ENCODE measurements around the gene KIF12. TPM values are rescaled to one million over a fixed set of nuclear protein-coding genes. Genes with fewer than 3 reads are reported as not detected.

Gene KIF12
- total RNA-seq, 1 donor from 2014 or later: 0.34 TPM

- Histone ChIP-seq H4K20me1 (ENCODE audit: insufficient read depth, low read length) (no peaks in the 10 kb centered on the region), H2AFZ (ENCODE audit: low read depth, low read length) (no peak overlapping the region), H3K36me3 (ENCODE audit: insufficient read depth, low read length) (no peaks in the 10 kb centered on the region), H3K4me2 (ENCODE audit: low read length) (no peak overlapping the region), H3K79me2 (ENCODE audit: insufficient read depth, low read length) (no peaks in the 10 kb centered on the region), H3K27me3 (ENCODE audit: insufficient read depth, low read length) (peaks cover 2% of the 10 kb centered on the region), H3K4me1 (ENCODE audit: insufficient read depth, low read length) (no peaks in the 10 kb centered on the region), H3K4me3 (ENCODE audit: insufficient read depth, low read depth, low read length) (no peak overlapping the region), H3K9me3 (ENCODE audit: insufficient read depth, low read depth, low read length) (no peaks in the 10 kb centered on the region), H3K9ac (ENCODE audit: low read length) (no peak overlapping the region), H3K27ac (ENCODE audit: low read depth, low read length) (no peak overlapping the region)
- Mint-ChIP-seq H3K27me3 (ENCODE audit: low read depth, unreplicated experiment) (peaks cover 69% of the 10 kb centered on the region), H3K27ac (ENCODE audit: unreplicated experiment) (no peak overlapping the region), H3K36me3 (ENCODE audit: low read depth, unreplicated experiment) (no peaks in the 10 kb centered on the region), H3K9me3 (ENCODE audit: unreplicated experiment) (peaks cover 2% of the 10 kb centered on the region), H3K4me3 (ENCODE audit: unreplicated experiment) (no peak overlapping the region), H3K4me1 (ENCODE audit: low read depth, unreplicated experiment) (no peaks in the 10 kb centered on the region)
- no peak for DNase-seq (ENCODE audit: low read depth)
- TF ChIP-seq, protein P1, sequence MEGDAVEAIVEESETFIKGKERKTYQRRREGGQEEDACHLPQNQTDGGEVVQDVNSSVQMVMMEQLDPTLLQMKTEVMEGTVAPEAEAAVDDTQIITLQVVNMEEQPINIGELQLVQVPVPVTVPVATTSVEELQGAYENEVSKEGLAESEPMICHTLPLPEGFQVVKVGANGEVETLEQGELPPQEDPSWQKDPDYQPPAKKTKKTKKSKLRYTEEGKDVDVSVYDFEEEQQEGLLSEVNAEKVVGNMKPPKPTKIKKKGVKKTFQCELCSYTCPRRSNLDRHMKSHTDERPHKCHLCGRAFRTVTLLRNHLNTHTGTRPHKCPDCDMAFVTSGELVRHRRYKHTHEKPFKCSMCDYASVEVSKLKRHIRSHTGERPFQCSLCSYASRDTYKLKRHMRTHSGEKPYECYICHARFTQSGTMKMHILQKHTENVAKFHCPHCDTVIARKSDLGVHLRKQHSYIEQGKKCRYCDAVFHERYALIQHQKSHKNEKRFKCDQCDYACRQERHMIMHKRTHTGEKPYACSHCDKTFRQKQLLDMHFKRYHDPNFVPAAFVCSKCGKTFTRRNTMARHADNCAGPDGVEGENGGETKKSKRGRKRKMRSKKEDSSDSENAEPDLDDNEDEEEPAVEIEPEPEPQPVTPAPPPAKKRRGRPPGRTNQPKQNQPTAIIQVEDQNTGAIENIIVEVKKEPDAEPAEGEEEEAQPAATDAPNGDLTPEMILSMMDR (IDR thresholded peaks at IDR 0.05; ENCODE audit: insufficient read depth, low read depth, low read length): no peak
- no peak for TF ChIP-seq EZH2 (IDR thresholded peaks at IDR 0.05; ENCODE audit: insufficient read depth, low read length)
- no peak for FAIRE-seq
Observed at GRCh38 chr9:114092336-114092735, 6.8 kb downstream of the KIF12 start.

DNA sequence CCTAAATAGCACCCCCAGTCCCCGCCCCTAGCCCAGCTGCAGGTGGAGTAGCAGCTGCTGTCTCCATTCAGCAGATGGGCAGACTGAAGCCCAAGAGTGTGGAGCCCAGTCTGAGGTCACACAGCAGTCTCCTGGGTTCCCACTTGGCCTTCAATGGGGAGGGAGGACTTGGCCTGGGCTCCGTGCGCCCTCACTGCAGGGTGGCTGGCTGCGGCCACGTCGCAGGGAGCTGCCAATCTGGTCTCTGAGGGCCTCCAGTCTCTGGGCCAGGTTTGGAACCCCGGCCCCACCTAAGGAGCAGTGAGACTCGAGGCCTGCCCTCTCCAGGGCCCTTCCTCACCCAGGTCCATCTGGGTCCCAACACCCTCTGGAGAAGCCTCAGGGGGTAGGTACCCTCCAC, 7.4 kb downstream of the KIF12 start:
- DNase-seq (ENCODE audit: low read depth): no peak
- Histone ChIP-seq H3K4me2 (ENCODE audit: low read length) (no peak overlapping the region), H3K36me3 (ENCODE audit: insufficient read depth, low read length) (no peaks in the 10 kb centered on the region), H3K4me3 (ENCODE audit: insufficient read depth, low read depth, low read length) (no peak overlapping the region), H4K20me1 (ENCODE audit: insufficient read depth, low read length) (no peaks in the 10 kb centered on the region), H3K79me2 (ENCODE audit: insufficient read depth, low read length) (no peaks in the 10 kb centered on the region), H2AFZ (ENCODE audit: low read depth, low read length) (no peak overlapping the region), H3K27ac (ENCODE audit: low read depth, low read length) (no peak overlapping the region), H3K27me3 (ENCODE audit: insufficient read depth, low read length) (peaks cover 2% of the 10 kb centered on the region), H3K4me1 (ENCODE audit: insufficient read depth, low read length) (no peaks in the 10 kb centered on the region), H3K9me3 (ENCODE audit: insufficient read depth, low read depth, low read length) (no peaks in the 10 kb centered on the region), H3K9ac (ENCODE audit: low read length) (no peak overlapping the region)
- H3K27ac Mint-ChIP-seq (ENCODE audit: unreplicated experiment): no peak overlapping the region
- peaks cover 2% of the 10 kb centered on the region for H3K9me3 Mint-ChIP-seq (ENCODE audit: unreplicated experiment)
- H3K36me3 Mint-ChIP-seq (ENCODE audit: low read depth, unreplicated experiment): no peaks in the 10 kb centered on the region
- H3K4me3 Mint-ChIP-seq (ENCODE audit: unreplicated experiment): no peak overlapping the region
- H3K4me1 Mint-ChIP-seq (ENCODE audit: low read depth, unreplicated experiment): no peaks in the 10 kb centered on the region
- peaks cover 66% of the 10 kb centered on the region for H3K27me3 Mint-ChIP-seq (ENCODE audit: low read depth, unreplicated experiment)
- FAIRE-seq: no peak
- TF ChIP-seq, protein P1 (IDR thresholded peaks at IDR 0.05; ENCODE audit: insufficient read depth, low read depth, low read length): no peak
- TF ChIP-seq EZH2 (IDR thresholded peaks at IDR 0.05; ENCODE audit: insufficient read depth, low read length): no peak

DNA sequence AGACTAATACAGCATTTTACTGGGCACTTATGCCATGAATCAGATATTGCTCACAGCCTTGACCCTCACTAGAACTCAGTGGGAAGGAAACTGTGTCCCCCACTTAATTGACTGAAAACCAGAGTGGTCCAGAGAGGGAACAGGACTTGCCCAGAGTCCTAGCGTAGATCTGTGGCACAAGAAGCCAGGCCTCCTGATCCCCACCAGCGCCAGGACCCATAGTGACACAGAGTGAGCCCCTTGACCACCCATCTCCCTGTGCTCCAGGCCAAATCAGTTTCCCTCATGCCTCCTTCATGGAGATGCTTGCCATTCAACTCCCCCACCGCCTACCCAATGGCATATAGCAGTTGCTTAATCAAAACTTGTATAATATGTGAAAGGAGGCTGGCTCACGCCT, 8.3 kb downstream of the KIF12 start:
- Histone ChIP-seq H3K4me2 (ENCODE audit: low read length) (no peak overlapping the region), H3K9me3 (ENCODE audit: insufficient read depth, low read depth, low read length) (no peaks in the 10 kb centered on the region), H4K20me1 (ENCODE audit: insufficient read depth, low read length) (no peaks in the 10 kb centered on the region), H3K27ac (ENCODE audit: low read depth, low read length) (no peak overlapping the region), H3K4me1 (ENCODE audit: insufficient read depth, low read length) (no peaks in the 10 kb centered on the region), H3K36me3 (ENCODE audit: insufficient read depth, low read length) (no peaks in the 10 kb centered on the region), H3K79me2 (ENCODE audit: insufficient read depth, low read length) (no peaks in the 10 kb centered on the region), H2AFZ (ENCODE audit: low read depth, low read length) (no peak overlapping the region), H3K27me3 (ENCODE audit: insufficient read depth, low read length) (peaks cover 5% of the 10 kb centered on the region), H3K9ac (ENCODE audit: low read length) (no peak overlapping the region), H3K4me3 (ENCODE audit: insufficient read depth, low read depth, low read length) (no peak overlapping the region)
- Mint-ChIP-seq H3K36me3 (ENCODE audit: low read depth, unreplicated experiment) (no peaks in the 10 kb centered on the region), H3K4me1 (ENCODE audit: low read depth, unreplicated experiment) (no peaks in the 10 kb centered on the region), H3K27me3 (ENCODE audit: low read depth, unreplicated experiment) (peaks cover 62% of the 10 kb centered on the region), H3K9me3 (ENCODE audit: unreplicated experiment) (no peaks in the 10 kb centered on the region), H3K27ac (ENCODE audit: unreplicated experiment) (no peak overlapping the region), H3K4me3 (ENCODE audit: unreplicated experiment) (no peak overlapping the region)
- FAIRE-seq (no peak), DNase-seq (ENCODE audit: low read depth) (no peak)
- TF ChIP-seq EZH2 (IDR thresholded peaks at IDR 0.05; ENCODE audit: insufficient read depth, low read length): no peak
- TF ChIP-seq, protein P1 (IDR thresholded peaks at IDR 0.05; ENCODE audit: insufficient read depth, low read depth, low read length): no peak

All from astrocyte (in vitro differentiated cells and primary cell).